ENCODE results near the gene MAGEE2.
"Not testable (repeated sequence)": the region's sequence is repeated elsewhere in the genome, so short reads cannot be mapped to it uniquely, and the experiment has no call there.

MAGEE2 gene, protein sequence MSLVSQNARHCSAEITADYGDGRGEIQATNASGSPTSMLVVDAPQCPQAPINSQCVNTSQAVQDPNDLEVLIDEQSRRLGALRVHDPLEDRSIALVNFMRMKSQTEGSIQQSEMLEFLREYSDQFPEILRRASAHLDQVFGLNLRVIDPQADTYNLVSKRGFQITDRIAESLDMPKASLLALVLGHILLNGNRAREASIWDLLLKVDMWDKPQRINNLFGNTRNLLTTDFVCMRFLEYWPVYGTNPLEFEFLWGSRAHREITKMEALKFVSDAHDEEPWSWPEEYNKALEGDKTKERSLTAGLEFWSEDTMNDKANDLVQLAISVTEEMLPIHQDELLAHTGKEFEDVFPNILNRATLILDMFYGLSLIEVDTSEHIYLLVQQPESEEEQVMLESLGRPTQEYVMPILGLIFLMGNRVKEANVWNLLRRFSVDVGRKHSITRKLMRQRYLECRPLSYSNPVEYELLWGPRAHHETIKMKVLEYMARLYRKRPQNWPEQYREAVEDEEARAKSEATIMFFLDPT

DNA sequence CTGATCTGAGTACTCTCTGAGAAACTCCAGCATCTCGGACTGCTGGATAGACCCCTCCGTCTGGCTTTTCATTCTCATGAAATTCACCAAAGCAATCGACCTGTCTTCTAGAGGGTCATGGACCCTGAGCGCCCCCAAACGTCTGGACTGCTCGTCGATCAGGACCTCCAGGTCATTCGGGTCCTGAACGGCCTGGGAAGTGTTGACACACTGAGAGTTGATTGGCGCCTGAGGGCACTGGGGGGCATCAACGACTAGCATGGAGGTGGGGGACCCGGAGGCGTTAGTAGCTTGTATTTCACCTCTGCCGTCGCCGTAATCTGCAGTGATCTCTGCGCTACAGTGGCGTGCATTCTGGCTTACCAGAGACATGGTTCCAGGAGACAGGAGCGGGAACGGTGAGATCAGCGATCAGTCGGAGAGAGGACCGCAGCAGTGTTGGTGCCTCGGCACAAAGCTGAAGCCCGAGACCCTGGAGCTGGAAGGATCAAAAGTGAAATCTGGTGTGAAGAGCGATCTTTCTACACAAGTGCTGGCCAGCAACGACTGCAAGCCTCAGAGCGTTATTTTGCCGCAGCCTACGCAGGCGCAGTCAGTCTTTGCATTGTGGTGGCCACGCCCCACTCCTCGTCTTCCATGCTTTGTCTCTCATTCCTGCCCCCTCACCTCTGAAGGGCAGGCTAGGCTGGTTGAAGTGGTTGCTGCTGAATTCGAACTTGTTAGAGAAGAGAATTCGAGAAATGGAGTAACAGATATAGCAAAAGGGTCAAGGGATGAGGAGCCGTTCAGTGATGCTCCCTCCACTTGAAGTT is at the start of gene MAGEE2:
Gene MAGEE2, minus strand, starts transcription at position 575 of the 812 bp plus-strand sequence. Its CDS starts 203 bp downstream, at position 372.
- DNase-seq = no peak

DNA sequence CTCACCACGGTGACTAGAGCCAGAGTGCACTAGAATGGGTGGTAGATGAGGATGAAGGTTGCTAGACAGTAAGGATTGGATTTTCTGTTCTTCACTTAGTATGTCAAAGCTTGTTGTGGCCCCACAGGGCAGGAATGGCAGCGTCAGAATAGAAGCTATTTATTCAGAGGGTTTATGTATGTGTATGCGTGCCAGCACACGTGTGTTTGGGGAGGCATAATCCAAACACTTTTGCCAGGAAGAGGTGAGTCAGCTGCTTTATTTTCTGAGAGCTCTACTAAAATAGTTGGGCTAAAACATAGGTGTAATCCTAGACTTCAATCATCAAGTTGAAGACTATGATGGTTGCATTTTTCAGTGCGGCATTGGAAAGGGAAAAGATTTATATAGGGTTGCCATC is 1.2 kb upstream of the MAGEE2 start:
- DNase-seq = no peak

DNA sequence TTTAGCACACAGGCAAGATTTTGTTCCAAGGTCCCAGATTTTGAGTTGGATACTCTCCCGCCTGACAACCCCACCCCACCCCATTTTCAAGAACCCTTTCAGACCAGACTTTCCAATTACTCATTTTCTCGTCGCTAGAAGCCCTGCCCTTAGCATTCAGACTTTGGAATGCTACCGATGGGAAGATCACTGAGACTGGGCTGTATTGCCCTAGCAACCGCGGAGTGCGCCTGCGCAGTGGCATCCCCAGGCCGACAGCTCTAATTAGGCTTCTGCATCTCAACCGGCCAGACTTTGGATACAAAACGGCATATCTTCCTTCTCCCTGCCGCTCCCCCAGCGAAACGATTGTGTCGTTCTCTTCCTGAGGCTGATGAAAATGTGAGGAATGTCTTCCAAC is 3.4 kb downstream of the MAGEE2 start:
- no peak for DNase-seq

DNA sequence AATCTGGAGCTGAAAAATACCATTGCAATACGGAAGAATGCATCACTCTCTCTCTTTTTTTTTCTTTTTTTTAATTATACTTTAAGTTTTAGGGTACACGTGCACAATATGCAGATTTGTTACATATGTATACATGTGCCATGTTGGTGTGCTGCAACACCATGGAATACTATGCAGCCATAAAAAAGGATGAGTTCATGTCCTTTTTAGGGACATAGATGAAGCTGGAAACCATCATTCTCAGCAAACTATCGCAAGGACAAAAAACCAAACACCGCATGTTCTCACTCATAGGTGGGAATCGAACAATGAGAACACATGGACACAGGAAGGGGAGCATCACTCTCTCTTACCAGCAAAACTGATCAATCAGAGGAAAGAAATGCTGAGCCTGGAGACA is 17.0 kb downstream of the MAGEE2 start:
- not testable (repeated sequence) for DNase-seq

DNA sequence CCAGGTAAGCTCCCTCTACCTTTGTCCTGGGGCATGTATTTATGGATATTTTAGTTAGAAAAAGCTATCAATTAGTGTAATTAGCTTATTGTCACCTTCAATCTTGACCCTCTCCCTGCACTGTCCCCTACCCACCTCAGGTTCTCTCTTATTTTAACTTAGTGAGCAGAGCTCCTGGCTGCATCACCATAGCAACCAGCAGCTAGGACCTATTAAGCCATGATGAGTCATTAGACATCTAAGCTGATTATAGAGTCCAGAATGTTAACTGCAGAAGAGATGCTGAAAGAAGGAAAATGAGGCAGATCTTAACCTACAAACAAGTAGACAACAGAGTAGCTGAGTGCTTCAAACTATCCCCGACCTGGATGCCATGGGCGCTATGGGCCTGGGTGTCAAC is 36.6 kb downstream of the MAGEE2 start:
- DNase-seq = no peak

DNA sequence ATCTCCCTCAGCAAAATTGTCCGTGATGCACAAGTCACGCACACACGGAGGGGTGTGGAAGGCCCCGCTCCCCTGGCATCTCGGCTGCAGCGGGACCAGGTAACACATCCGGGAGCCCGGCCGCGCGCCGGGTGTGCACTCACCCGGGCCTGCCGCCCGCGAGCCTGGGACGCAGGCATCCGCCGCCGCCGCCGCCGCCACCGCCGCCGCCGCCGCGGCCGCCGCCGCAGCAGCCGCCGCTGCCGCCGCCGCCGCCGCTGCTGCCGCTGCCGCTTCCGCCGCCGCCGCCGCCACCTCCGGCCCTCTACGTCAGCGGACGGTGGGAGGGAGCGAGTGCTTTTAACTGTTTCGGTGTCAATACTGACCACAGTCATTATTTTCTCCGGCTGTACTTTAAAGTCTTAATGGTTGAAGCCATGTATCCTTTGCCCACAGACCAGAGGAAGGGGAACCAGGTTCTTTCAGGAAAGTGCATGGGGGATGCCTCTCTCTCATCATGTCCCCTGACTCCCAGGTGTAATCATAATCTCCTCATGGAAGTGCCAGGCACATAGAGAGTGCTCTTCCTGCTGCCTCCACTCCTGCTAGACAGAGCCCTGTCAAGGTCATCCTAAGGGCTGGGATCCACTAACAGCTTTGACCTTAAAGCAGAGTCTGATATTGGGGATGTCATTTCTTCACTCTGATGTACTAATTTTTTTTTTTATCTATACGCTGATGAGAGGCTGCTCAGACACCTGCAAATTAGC is 38.0 kb downstream of the MAGEE2 start:
- peak; percentile 0 for DNase-seq
